CD4-positive, alpha-beta T cell treated with Interleukin-10 for 1 hour (primary cell): ENCODE data around the gene CCDC69.

ENCODE experiments used
- DNase-seq: peaks from one replicate; pipeline ENCODE4 v3.0.0-alpha.2; 2020

CCDC69 gene

DNA sequence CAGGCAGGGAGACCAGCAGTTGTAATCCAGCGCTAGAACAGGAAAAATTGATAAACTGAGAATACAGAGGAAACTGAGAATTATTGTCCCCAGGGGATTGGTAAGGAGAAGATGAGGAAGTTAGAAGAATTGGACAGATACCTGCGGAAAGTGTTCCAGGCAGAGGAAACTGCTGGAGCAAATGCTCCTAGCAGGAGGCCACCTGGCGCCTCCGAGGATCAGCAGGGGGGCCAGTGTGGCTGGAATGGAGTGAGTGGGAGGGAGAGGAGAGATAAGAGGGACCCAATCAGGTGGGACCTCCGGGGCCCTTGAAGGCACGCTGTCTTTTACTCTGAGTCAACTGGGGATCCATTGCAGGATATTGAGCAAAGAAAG, 65.6 kb downstream of the CCDC69 start:
- DNase-seq, result no peak

DNA sequence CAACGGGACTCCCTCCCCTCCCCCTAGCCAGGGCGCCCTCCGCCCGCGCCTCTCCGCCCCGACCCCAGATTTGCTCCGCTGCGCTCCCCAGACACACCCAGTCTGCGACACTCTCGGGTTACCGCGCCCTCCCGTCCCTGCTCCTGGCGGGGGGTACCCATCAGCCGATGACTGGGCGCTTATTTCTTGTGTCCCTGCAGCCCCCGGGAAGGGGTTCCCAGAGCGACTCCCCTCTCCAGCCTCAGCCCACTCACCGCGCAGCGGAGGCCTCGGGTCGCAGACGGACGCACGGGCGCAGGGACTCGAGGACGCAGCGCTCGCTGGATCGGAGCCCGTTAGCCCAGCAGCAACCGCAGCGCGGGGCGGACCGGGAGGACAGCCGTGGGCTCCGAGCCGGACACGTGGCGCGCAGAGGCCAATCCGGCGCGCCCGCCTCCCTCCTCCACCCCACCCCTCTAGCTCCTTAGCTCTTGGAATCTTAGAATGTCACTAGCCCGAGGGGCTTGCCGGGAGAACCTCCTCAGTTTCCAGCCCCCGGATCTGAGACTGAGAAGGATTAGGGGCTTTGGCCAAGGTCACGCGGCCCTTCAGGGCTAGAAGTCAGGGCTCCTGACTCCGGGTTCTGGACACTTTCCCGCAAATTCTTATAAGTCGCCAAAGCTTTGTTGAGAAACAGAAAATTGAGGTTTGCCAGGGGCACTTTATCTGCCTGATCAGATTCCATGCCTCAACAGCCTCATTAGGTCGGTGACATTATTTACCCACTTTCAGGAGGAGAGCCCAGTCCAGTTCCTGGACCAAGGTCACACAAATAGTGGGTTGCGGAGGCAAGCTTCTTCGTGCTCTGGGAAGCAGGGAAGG, 66.2 kb downstream of the CCDC69 start, which contains the start of gene ANXA6:
Gene ANXA6 (minus strand): TSS at position 354 of the 861 bp plus-strand sequence. CDS start 9,878 bp downstream, outside the sequence.
- peak; percentile 64 for DNase-seq

DNA sequence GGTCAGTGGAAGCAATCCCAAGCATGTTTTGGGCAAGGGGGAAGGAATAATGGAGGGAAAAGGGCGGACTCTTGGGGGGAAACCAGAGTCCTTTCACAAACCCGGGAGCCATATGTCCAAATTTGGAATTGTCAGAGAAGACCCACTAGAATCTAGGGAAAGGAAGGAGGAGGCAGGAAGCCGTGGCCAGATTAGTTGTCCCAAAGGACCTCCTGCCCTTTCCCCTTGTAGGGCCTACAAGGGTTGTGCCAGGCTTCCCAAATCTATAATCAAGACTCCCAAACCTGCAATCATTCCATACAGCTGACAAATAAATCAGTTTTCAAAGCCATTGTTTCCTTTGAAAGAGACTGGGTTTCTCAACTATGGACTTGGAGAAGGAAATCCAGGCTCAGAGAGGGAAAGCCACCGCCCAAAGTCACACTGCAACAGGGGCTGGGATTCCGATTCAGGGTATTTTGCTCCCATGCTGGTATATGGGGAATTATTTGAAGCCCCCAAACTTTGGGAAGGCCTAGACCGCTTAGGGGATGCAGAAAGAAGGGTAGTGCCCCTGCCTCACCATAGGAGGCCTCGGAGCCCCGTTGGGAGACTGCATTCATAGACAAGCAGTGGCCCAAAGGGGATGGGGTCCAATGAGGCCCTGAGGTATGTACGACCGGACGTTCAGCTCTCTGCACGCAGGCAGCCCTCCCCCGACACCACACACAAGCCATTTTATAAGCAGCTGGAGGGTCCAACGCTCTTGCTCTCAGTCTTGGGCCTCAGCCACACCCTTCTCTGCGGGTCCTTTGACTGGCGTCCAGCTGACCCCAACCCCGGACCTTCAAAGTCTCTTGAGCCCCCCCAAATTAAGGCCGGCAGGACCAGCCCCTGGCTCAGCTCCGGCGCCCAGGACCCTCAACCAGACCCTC, 67.1 kb downstream of the CCDC69 start:
- peak; percentile 30 for DNase-seq

DNA sequence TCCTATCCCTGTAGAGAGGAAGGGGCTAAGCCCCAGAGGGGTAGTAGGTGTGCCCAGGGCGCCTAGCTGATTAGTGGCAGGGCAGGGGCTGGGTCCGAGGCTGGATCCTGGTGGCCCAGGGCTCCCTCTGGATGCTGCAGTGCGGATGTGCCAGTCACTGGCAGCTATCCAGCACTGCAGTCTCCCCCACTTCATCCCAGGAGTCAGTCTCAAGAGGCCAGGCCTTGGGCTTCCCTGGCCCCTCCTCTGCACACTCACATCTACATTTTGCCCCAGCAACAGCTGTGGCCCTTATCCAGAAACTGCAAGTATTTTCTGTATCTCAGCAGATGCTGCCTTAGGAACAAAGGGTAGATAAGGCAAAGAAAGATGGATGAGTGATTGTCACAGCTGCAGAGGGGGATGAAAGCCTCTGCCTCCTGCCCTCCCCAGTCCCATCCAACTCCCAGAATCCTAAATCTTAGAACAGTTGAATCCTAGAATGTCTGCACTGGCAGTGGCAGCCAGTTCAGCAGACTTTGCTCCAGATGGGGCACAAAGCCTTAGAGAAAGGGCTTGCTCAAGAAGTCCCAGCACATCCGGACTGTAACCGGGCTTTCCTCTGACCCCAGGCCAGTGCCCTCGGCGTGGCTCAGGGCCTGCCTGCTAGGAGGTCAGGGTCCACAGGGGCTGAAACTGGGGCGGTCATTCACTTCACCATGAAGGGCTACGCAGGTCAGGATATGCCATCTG, 68.0 kb downstream of the CCDC69 start:
- peak; percentile 21 for DNase-seq

DNA sequence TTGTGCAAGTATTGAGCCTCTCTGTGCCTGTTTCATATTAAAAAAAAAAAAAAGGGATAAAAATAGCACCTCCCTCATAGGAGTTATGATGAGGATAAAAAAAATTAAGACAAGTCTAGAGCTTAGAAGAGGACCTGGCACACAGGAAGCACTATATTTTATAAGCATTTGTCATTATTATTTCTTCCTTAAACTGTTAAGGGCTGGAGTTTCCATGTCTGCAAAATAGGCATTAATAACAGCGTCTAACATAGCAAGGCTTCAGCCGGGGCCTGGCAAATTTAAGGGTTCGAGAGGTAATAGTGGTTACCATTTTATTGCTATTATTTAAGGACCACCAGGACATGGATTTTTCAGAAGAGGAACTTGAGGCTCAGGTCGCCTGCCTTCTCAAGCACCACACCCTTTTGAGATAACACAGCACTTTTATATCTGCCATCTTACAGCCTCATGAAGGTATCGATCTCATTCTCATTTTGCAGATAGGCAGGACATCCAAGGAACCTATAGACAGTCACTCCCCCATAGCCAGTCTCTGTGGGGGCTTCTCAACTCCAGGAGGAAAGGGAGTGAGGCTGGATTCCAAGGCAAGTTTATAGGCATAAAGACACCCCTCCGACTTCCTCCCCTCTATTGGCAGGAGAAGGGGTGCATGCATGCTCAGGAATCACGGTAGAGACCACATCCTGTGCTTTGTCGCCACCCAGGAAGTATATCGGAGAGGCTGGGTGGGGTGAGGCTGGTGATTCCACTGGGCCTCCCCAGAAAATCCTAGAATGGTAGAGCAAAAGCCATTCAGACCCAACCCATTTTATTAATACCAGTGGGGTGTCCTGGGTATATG, 68.7 kb downstream of the CCDC69 start:
- DNase-seq, result peak; percentile 66

DNA sequence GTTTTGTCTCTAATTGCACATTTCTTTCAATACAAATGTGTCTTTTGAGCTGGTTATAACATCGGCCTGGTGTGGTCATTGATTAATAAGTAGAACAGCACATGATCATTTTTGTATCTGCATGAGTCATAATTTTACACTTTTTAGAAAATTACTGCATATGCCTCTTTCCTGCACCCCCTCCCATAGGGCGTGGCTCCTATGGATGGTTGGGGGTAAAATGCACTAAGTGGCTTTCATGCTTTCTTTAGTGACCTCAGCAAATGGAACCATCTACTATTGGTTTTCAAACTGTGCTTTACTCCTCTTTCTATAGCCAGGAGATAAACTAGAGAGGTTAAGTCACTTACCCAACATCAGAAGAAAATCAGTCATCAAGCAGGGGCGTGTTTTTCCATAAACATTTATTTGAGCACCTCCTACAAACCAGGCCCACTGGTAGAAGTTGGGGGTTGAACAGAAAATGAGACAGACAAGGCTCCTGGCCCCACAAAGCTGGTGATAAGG, 70.1 kb downstream of the CCDC69 start:
- DNase-seq, result no peak

DNA sequence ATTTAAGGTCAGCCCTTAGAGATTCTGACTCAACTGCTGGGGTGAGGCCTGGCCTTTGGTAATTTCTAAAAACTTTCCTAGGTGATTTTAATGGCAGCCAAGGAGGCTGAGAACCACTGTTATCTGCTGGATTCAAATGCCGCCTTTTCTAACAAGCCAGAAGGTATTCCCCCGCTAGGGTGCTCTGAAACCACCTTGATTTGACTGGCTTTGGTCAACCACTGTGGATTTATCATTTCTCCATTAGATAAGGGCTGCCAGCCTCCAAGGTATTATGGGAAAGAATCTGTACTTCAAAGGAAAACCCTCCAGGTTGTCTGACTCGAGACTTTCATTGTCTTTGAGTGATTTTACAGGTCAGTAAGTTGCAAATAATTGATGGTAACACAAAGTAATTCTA, 70.6 kb downstream of the CCDC69 start:
- no peak for DNase-seq

DNA sequence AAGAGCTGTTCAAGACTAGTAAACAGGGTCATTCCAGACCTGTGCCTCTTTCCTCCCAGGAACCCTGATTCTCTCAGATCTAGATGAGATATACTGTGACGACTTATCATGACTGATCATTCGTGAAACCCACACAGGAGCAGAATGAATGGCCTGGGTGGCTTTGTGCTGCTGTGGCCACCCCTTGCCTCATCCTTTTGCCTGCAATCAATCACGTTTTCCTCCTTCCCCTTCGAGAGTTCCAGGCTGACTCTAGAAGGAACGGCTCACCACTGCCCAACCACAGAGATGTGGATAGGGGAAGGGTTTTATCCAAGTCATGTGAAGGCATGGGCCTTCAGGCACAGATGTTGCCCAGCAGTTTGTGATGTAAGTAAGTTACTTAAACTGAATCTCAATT, 72.1 kb downstream of the CCDC69 start:
- DNase-seq, result peak; percentile 22

DNA sequence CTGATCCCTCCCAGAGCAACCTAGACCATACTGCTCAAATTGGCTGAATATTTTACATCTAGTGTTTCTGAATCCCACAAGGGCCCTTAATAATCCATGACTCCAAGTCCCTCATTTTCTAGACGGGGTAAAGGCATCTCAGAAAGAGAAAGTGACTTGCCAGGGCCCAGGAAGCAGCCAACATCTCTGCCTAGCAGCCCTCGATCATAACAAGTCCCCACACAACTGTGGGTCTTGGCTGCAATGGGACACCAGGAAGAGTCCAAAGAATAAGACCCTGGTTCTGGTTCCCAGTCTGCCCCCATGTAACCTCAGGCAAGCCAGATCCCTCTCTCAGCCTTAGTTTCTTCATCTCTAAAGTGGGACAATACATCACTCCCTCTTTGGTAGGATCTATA, 72.6 kb downstream of the CCDC69 start:
- DNase-seq, result peak; percentile 28

DNA sequence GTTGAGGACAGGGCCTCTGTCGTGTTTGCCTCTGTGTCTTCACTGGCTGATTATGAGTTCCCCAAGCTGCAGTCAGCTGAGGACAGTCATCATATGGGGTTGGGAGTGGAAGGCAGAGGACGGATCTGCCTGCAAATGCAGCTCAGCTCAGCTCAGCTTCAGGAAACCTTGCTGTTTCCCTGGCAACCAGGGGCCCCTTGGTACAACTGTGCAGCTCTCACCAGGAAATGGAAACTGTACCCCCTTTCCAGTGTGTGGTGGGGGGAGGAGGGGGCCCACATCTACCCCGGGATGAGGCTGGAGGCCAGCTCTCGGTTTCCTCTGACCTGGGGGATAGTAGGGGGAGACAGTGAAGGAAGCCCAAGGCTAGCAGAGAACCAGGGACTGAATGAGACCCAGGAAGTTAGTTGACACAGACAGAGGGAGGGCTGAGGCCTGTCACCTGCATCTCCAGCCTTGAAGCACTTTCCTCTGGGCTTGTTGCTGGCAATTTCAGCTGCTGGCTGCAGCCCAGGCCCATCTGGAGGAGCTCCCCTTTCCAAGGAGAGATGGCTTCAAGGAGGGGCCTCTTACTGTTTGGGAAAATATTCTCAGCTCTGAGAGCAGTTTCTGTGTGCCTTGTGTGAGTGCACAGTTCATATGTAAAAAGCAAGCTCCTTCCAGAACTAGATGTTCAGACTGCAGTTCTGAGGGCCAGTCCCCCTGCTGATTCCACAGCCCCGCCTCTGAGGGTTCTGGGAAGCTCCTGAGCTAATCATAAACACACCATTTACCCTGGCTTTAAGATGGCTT, 73.2 kb downstream of the CCDC69 start:
- peak; percentile 77 for DNase-seq

DNA sequence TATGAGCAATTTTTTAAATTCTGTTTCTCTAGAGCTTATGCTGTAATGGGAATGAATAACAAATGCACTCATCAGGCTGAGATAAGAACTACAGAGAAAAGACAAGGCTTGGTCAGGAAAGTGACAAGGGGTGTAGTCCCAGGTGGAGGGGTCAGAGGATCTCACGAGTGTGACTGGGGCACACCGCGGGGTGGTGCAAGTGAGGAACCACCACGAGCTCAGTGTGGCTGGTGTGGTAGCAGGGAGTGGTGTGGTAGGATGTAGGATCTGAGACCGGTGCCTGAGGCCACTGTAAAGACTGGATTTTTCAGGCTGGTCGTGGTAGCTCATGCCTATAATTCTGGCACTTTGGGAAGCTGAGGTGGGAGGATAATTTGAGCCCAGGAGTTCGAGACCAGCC, 75.3 kb downstream of the CCDC69 start:
- DNase-seq, result peak; percentile 29

DNA sequence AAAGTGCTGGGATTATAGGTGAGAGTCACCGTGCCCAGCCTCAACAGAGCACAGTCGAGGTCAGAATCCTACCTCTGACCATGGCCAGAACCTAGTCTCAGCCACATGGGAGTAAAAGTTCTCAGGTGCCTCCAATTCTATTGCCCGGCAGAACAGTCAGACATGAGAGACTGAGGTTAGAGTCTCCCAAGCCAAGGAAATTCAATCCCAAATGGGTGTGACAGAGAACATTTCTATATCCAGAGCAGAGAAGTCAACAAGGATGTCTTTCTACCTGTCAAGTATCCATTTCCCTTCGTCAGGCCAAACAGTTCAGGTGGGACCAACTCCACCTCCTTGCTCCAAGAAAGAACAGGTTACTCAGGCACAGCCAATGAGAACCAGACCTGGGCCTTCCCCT, 76.9 kb downstream of the CCDC69 start:
- DNase-seq, result no peak

DNA sequence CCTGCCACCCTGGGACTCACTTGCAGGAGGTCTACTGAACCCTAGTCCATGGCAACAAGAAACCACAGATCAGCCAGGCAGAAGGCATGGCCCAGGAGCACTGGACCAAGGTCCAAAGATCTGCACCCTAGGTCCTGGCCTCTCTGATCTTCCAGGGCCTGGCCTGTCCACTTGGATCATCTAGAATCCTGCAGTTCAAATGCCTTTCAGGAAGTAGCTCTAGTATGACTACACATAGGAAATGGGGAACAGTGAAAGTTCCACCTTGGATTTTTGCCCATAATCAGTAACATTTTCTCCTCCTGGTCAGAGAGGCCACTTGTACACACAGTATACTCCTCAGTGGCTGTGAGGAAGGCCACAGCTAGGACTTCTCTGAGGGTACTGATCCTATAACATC, 77.8 kb downstream of the CCDC69 start:
- DNase-seq, result no peak

DNA sequence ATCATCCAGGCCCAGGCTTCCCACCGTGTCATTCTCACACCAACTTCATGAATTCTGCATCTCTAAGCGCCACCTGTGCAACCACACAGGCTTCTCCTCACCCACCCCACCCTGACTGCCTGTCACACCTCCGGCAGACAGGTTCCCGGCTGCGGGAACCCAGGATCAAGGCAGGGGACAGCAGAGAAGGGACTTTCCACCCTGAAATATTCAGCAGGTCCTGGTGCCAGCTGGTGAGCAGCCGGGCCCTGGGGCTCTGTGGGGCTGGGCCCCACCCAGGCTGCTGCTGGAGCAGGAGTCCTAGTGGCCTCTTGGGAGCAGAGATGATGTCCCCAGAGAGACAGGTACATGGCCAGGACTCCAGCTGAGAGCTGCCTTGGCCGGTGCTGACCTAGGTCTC, 79.0 kb downstream of the CCDC69 start:
- no peak for DNase-seq

DNA sequence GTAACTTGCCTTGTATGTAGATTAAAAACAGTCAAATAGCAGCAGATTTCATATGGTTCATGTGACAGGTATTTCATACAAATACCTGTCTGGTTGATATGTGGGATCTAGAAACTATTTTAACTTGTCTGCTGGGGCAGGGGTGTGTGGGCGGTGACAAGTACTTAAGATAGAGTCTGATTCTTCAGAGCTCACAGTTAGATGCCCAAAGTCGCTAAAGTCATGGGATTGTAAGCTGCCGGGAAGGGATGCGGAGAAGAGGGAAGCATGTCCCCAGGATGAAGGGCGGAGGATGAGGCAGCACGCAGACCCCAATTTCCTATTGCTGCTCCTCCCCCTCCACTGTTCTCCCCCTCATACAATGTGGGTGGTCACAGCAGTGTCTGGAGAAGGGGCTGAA, 79.6 kb downstream of the CCDC69 start:
- DNase-seq, result no peak

DNA sequence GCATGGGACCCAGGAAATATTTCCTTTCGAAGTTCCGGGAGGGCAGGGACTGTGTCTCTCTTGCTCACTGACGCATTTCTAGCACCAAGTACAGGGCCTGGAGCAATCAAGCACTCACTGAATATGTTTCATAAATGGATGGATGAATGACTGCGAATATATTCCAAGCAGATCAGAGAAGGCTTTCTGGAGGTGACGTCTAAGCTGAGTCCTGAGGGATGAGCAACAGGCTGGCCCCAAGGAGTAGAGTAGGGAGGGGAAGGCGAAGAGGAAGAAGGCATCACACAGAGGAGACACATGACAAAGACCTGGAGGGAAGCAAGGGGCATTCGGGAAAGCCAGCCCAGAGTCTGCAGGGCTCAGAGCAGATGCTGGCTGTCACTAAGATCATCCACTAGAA, 80.2 kb downstream of the CCDC69 start:
- DNase-seq, result no peak

DNA sequence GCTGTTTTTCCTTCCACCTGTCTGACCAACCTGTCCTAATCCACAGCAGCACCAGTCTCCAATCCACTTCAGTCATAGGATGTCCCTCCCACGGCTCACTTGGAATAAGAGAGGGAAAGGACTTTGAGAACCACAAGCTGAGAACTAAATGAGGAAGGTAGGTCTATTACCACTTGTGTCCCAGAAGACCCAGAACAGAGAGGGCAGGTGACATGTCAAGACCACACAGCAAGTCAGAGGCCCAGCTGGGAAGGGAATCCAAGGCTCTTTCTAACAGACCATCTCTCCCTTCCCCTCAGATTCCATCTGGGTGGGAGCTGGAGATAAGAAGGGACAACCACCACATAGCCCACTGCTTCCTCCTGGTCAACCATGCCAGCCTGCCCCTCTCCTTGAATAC, 81.0 kb downstream of the CCDC69 start:
- no peak for DNase-seq

DNA sequence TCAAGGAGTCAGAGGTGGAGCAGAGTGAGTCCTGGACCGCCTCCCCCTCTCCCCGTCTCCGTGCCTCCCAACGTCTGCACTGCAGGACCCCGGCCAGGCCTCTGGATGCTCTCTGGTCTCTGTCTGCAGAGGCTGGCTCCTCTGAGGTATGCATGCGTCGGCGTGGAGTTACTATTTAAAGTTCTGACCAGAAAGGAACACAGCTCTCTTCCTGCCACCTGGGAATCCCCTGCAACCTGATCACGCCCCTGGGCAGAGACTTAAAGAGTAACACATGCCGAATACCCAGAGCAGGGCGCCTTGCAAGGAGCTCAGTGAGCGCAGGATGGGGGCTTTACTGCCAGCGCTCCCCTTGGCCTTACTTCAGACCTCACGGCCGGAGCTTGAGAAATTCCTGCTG, 82.4 kb downstream of the CCDC69 start:
- peak; percentile 72 for DNase-seq

DNA sequence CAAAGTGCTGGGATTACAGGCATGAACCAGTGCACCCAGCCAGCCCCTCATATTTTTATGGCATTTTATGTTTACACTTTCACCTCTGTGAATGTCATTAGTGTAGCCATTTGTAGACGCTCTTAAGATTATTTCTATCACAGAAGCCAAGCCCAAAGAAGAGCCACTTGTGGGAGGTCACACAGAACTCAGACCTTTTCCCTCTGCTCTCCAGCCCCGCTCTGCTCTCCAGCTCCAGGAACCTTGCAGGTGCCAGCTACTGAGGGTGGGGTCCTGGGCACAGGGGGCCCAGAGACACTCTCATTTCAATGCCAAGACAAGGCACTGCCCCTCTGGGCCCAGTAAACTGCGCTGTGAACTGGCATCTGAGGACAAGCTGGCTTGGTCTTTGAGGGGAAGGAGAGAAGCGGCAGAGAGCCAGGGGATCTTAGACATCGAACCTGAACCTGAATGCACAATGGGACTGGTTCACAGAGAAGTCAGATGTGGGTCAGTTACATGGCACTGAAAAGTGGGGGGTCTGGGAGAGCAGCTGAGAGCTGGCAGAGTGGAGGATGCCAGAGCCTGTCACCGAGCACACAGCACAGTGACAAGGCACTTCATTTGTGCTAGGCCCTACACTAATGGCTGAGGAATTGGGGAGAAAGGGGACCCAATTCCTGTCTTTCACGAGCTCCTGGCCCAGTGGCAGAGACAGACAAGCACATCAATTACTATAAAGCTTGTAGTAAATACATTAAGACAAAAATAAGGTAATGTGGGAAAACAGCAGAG, 83.0 kb downstream of the CCDC69 start:
- DNase-seq, result no peak

DNA sequence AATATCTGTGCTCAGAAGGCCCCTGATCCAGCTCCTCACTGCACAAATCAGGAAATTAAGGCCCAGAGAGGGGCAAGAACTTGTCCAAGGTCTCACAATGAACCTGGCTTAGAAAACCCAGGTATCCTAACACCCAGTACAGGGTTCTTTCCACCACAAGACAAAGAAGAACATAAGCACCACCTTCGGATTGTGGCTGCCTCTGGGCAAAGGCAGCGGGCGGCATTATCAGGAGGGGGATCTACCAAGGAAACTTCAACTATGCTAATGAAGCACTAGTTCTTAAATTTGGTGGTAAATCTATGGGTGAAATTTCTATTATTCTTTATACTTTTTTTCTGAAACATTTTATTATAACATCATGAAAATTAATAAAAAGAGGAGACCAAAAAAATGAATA, 84.2 kb downstream of the CCDC69 start:
- DNase-seq, result peak; percentile 51
